DMS 273 (cell line): ENCODE results near the gene RTBDN.

ENCODE experiments used
- DNase-seq: peaks from one replicate; lab custom pipeline; 2025; ENCODE audit not compliant: unreplicated experiment; lab: John Stamatoyannopoulos, UW

Gene RTBDN

GRCh38 chr19:12834566-12834943 is at the start of gene RTBDN:
RTBDN (minus strand) TSS chr19:12834579; CDS start chr19:12829979, 4,600 bp downstream.
- peak; percentile 64 for DNase-seq

GRCh38 chr19:12882589-12882988 is 48.2 kb upstream of the RTBDN start:
- DNase-seq, result no peak

- peak; percentile 99 for DNase-seq
These were observed 46.9 kb upstream of the RTBDN start, which contains the start of gene DNASE2 for GRCh38 chr19:12881172-12881808. DNASE2 (minus strand) TSS chr19:12881449; CDS start chr19:12881375, 74 bp downstream.

- DNase-seq, result peak; percentile 70
These were observed 46.3 kb upstream of the RTBDN start for GRCh38 chr19:12880551-12881171.

- DNase-seq, result no peak
These were observed 40.7 kb upstream of the RTBDN start for GRCh38 chr19:12875086-12875485.

DNA sequence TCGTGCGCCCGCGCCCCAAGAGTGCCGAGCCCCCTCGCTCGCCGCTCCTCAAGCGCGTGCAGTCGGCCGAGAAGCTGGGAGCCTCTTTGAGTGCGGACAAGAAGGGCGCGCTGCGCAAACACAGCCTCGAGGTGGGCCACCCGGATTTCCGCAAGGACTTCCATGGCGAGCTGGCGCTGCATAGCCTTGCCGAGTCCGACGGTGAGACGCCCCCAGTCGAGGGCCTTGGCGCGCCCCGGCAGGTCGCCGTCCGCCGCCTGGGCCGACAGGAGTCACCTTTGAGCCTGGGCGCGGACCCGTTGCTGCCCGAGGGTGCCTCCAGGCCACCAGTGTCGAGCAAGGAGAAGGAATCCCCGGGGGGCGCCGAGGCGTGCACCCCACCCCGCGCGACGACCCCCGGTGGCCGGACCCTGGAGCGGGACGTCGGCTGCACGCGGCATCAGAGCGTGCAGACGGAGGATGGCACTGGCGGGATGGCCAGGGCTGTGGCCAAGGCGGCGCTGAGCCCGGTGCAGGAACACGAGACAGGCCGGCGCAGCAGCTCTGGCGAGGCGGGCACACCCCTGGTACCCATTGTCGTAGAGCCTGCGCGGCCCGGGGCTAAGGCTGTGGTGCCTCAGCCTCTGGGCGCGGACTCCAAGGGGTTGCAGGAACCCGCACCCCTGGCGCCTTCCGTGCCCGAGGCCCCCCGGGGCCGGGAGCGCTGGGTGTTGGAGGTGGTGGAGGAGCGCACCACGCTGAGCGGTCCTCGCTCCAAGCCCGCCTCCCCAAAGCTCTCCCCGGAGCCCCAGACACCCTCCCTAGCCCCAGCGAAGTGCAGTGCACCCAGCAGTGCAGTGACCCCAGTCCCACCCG is 39.7 kb upstream of the RTBDN start:
- DNase-seq, result no peak

- DNase-seq, result peak; percentile 58
These were observed 38.8 kb upstream of the RTBDN start for GRCh38 chr19:12872941-12873890.

DNA sequence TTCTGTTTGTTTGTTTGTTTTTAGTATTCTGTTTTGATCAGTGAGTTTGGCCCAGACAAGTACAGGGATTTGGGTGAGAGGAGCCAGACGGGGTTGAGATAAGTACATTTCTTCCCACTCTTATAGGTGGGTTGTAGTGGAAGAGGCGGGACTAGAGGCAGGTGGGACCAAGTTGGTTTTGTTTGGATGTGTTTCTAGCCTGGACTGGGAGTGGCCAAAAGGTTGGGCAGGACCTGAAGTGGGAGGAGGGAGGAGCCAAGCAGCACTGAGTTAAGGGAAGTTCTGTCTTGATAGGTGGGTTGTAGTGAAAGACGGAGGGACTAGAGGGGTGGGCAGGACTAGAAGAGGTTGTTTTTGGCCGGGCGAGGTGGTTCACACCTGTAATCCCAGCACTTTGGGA is 37.9 kb upstream of the RTBDN start:
- DNase-seq, result no peak

GRCh38 chr19:12871681-12872080 is 37.3 kb upstream of the RTBDN start:
- DNase-seq, result no peak

- no peak for DNase-seq
These were observed 34.2 kb upstream of the RTBDN start for GRCh38 chr19:12868540-12869112.

- DNase-seq, result no peak
These were observed 33.0 kb upstream of the RTBDN start for GRCh38 chr19:12867120-12868099.

- DNase-seq, result no peak
These were observed 32.2 kb upstream of the RTBDN start for GRCh38 chr19:12866416-12867119.

DNA sequence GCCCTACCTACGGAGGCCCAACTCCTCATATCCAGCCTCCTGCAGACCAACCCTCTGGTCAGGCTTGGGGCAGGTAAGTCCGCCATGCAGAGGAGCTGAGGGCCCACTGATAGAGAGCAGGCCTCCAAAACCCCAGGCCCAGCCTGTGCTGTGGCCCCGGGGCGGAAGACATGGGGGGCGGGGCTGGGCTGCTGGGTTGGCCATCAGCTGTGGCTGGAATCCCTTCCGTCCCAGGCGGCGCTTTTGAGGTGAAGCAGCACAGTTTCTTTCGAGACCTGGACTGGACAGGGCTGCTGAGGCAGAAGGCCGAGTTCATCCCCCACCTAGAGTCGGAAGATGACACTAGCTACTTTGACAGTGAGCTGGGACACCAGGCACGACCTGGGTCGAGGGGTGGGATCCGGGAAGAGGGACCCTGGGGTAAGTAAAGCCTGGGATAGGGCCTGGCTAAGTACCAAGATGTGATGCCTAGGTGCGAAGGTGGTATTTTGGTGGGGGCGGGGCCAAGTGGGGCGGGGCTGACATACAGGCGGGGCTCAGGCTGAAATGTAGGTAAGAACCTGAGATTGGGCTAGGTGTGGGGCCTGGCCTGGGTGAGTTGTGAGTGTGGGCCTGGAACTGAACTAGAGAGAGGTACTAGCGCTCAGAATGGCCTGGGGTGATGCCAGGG is 31.5 kb upstream of the RTBDN start:
- DNase-seq, result no peak

DNA sequence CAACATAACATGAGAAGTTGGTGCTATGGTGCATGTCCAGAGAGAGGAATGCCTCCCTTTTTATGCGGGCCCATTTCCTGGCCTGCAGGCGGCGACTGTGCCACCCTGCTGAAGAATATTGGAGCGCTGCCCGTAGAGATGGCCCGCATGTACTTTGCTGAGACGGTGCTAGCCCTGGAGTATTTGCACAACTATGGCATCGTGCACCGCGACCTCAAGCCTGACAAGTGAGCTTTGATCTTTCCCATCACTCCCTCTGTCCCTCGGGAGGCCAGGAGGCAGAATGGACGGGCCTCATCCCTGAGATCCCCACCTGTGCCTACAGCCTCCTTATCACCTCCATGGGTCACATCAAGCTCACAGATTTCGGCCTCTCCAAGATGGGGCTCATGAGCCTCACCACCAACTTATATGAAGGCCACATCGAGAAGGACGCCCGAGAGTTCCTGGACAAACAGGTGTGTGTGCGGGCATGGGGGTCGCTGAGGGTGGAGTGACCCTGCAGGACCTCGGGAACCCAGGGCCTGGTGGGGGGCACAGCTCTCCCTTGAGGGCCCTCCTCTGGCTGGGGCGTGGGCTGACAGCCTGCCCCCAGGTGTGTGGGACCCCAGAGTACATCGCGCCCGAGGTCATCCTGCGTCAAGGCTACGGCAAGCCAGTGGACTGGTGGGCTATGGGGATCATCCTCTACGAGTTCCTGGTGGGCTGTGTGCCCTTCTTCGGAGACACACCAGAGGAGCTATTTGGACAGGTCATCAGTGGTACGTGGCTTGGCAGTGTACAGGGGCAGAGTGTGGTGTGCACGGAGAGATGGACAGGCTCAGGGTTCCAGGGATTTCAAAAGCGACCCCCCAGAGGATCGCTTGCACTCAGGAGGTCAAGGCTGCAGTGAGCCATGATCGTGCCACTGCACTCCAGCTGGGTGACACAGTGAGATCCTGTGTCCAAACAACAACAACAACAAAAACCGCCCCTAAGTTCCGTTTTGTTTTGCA is 30.6 kb upstream of the RTBDN start:
- no peak for DNase-seq

DNA sequence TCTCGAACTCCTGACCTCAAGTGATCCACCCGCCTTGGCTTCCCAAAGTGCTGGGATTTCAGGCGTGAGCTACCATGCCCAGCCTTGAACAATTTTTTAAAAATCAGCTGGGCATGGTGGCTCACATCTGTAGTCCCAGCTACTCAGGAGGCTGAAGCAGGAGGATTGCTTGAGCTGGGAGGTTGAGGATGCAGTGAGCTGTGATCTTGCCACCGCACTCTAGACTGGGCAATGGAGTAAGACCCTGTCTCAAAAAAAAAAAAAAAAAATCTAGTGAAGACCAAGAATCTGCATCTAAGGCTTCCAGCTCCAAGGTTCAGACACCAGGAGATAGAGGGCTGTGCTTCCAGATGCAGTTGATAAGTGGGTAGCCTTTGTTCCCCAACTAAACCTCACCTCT is 29.8 kb upstream of the RTBDN start:
- DNase-seq, result no peak

- peak; percentile 73 for DNase-seq
These were observed 25.2 kb upstream of the RTBDN start for GRCh38 chr19:12859546-12859945.
